RWPE2 (cell line): ENCODE results near the gene AFG3L2.

Source experiments
- ATAC-seq: fragments of 200-7000 bp; cut with Tn5 transposase; 3 replicates; pipeline ENCODE4 v1.9.1; 2021; ENCODE audit warnings: low read depth
- DNase-seq: peaks from one replicate; pipeline ENCODE4 v3.0.0-alpha.2; 2020; ENCODE audit warnings: low spot score
- H3K27ac ChIP-seq: fragments of 450-650 bp; 2 replicates; pipeline ENCODE4 v1.5.1; 2017; ENCODE audit warnings: mild to moderate bottlenecking; ENCODE audit not compliant: poor library complexity, severe bottlenecking
- H3K27me3 ChIP-seq: fragments of 250-450 bp; sonication (Bioruptor Pico); 2 replicates; pipeline ENCODE4 v1.5.1; 2021; ENCODE audit warnings: mild to moderate bottlenecking, moderate library complexity; ENCODE audit not compliant: insufficient read depth, poor library complexity, severe bottlenecking
- H3K36me3 ChIP-seq: fragments of 250-450 bp; sonication (Bioruptor Pico); 2 replicates; pipeline ENCODE4 v1.5.1; 2020; ENCODE audit warnings: low read depth, mild to moderate bottlenecking, moderate library complexity
- H3K4me1 ChIP-seq: fragments of 250-450 bp; sonication (Bioruptor Pico); 2 replicates; pipeline ENCODE4 v1.5.1; 2021; ENCODE audit warnings: mild to moderate bottlenecking, moderate library complexity; ENCODE audit not compliant: insufficient read depth, poor library complexity, severe bottlenecking
- H3K4me3 ChIP-seq: fragments of 250-450 bp; sonication (Bioruptor Pico); 2 replicates; pipeline ENCODE4 v1.5.1; 2021; ENCODE audit warnings: mild to moderate bottlenecking, moderate library complexity; ENCODE audit not compliant: severe bottlenecking
- H3K9me3 ChIP-seq: fragments of 250-450 bp; sonication (Bioruptor Pico); 2 replicates; pipeline ENCODE4 v1.5.1; 2021; ENCODE audit warnings: mild to moderate bottlenecking, moderate library complexity; ENCODE audit not compliant: severe bottlenecking
- TF ChIP-seq, protein P1 (sequence below): fragments of 450-650 bp; IDR thresholded peaks from one replicate; pipeline ENCODE4 v1.5.1; 2017; ENCODE audit warnings: mild to moderate bottlenecking, moderate library complexity; ENCODE audit not compliant: poor library complexity, severe bottlenecking

AFG3L2 gene

DNA sequence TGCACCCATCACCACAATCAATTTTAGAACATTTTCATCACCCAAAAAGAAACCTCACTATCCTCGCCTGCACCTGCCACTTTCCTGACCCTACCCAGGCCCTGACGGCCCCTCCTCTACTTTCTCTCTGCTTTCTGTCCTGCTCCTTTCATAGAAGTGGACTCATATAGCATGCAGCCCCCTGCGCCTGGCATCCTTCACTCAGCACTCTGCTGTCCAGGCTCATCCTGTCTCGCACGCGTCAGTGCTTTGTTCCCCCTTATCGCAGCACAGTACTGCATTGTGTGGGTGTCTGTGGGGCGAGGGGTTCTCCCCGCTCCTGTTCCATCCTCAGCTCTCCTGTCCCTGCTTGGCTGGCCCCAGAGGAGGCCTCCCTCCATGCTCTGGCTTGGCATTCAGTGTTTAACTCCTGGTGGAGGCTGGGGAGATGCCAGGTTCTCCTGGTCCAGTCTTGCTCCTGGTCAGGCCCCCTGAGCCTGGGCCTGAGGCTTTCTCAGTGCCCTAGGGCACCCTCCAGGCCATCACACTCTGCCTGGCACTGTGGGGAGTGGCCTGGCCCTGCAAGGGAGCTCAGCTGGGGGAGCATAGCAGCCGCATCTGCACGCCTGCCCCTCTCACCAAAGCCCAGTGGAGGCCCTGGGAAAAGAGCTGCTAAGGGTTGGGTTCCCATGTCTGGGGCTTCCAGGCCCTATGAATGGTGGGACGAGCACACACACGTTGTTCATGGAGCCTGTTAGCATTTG lies 75.6 kb downstream of the AFG3L2 start:
- no peaks in the 10 kb centered on the region for H3K36me3 ChIP-seq
- ATAC-seq (no peak), DNase-seq (no peak)
- H3K4me3 ChIP-seq = no peak overlapping the region
- TF ChIP-seq, protein P1, sequence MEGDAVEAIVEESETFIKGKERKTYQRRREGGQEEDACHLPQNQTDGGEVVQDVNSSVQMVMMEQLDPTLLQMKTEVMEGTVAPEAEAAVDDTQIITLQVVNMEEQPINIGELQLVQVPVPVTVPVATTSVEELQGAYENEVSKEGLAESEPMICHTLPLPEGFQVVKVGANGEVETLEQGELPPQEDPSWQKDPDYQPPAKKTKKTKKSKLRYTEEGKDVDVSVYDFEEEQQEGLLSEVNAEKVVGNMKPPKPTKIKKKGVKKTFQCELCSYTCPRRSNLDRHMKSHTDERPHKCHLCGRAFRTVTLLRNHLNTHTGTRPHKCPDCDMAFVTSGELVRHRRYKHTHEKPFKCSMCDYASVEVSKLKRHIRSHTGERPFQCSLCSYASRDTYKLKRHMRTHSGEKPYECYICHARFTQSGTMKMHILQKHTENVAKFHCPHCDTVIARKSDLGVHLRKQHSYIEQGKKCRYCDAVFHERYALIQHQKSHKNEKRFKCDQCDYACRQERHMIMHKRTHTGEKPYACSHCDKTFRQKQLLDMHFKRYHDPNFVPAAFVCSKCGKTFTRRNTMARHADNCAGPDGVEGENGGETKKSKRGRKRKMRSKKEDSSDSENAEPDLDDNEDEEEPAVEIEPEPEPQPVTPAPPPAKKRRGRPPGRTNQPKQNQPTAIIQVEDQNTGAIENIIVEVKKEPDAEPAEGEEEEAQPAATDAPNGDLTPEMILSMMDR = no peak
- H3K4me1 ChIP-seq = peaks cover 12% of the 10 kb centered on the region
- H3K27me3 ChIP-seq = no peaks in the 10 kb centered on the region
- H3K9me3 ChIP-seq = peaks cover 3% of the 10 kb centered on the region
- no peak overlapping the region for H3K27ac ChIP-seq

DNA sequence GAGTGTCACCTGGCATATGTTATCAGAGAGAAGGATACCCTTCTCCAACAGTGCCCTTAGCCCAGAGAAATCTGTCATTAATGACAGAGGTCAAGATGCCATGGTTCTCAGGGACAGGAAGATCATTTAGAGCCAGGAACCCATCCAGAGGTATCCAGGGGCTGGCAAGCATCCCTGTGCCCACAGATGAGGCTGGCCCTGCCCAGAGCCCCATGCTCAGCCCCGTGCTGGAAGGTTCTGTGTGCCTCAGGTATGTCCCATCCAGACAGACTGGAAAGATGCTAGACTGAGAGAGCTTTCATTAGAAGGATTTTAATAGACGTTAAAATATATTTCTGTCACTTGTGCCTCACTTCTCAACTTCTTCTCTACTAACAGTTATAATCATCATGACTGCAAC lies 77.2 kb downstream of the AFG3L2 start:
- no peak overlapping the region for H3K27ac ChIP-seq
- DNase-seq (no peak), ATAC-seq (no peak)
- H3K36me3 ChIP-seq = no peaks in the 10 kb centered on the region
- H3K4me3 ChIP-seq = no peak overlapping the region
- no peaks in the 10 kb centered on the region for H3K27me3 ChIP-seq
- peaks cover 3% of the 10 kb centered on the region for H3K9me3 ChIP-seq
- TF ChIP-seq, protein P1 = no peak
- peaks cover 18% of the 10 kb centered on the region for H3K4me1 ChIP-seq

DNA sequence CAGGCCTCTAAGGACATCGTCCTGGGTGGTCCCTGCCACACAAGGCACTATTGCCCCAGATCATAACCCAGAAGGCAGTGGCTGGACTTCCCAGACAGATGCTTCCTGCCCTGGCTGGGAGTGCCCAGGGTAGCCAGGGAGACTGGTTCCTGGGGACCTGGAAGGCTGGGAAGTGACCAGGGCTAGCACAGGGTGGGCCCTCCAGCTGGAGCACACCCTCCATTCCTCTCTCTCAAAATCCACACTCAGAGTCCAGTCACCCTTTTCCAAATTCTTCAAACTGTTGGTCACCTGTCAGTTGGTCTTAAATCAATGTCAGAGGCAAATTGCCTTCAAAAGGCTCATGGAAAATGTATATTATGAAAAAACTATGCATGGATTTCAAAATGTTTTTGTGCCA lies 80.6 kb downstream of the AFG3L2 start:
- H3K27me3 ChIP-seq = no peaks in the 10 kb centered on the region
- TF ChIP-seq, protein P1 = no peak
- H3K4me1 ChIP-seq = peaks cover 14% of the 10 kb centered on the region
- H3K9me3 ChIP-seq = peaks cover 3% of the 10 kb centered on the region
- no peak overlapping the region for H3K4me3 ChIP-seq
- no peak for DNase-seq
- H3K36me3 ChIP-seq = no peaks in the 10 kb centered on the region
- ATAC-seq = peak; percentile 60
- peak overlapping the region; percentile 57 for H3K27ac ChIP-seq

DNA sequence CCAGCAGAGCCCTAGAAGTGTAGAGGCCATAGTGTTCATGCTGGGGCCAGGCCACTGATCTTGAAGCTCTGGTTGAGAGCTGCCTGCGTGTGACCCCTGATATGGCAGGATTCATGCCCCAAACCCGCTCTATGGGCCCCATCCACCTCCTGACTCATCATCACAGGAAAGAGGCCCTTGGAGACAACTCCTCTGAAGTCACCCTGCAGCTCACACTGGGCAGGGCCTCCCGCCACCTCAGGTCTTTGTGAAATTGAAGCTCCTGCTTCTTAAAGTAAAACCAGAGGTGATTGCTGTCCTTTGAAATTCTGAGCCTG lies 81.0 kb downstream of the AFG3L2 start:
- peak; percentile 64 for ATAC-seq

More for the DNA sequence above, 81.0 kb downstream of the AFG3L2 start:
- H3K4me3 ChIP-seq = no peak overlapping the region
- no peak for DNase-seq
- H3K27ac ChIP-seq = peak overlapping the region; percentile 57
- peaks cover 3% of the 10 kb centered on the region for H3K9me3 ChIP-seq
- peaks cover 14% of the 10 kb centered on the region for H3K4me1 ChIP-seq
- H3K36me3 ChIP-seq = no peaks in the 10 kb centered on the region
- TF ChIP-seq, protein P1 = no peak
- no peaks in the 10 kb centered on the region for H3K27me3 ChIP-seq
